HFFc6 (cell line): ENCODE data around the gene NPAS3. TPM values are rescaled to one million over a fixed set of nuclear protein-coding genes. Genes with fewer than 3 reads are reported as not detected.

Experiments
- DNase-seq: peaks from one replicate; pipeline ENCODE4 v3.0.0-alpha.2; 2018
- H3K27ac Mint-ChIP-seq: 2 replicates; pipeline ENCODE4 v1.8.0; 2020; ENCODE audit warnings: mild to moderate bottlenecking, mixed read lengths
- H3K27me3 Mint-ChIP-seq: 2 replicates; pipeline ENCODE4 v1.8.0; 2021; ENCODE audit warnings: mild to moderate bottlenecking, moderate library complexity, mixed read lengths; ENCODE audit not compliant: insufficient read depth
- H3K36me3 Mint-ChIP-seq: 2 replicates; pipeline ENCODE4 v1.8.0; 2021; ENCODE audit warnings: low read depth, mixed read lengths
- H3K4me1 Mint-ChIP-seq: 2 replicates; pipeline ENCODE4 v1.8.0; 2020; ENCODE audit warnings: low read depth, mixed read lengths
- H3K4me3 Mint-ChIP-seq: 2 replicates; pipeline ENCODE4 v1.8.0; 2020; ENCODE audit warnings: mild to moderate bottlenecking, moderate library complexity, mixed read lengths
- H3K9me3 Mint-ChIP-seq: 2 replicates; pipeline ENCODE4 v1.8.0; 2020; ENCODE audit warnings: mild to moderate bottlenecking, mixed read lengths
- CTCF ChIP-seq: fragments of 200-600 bp; sonication (generic); IDR thresholded peaks from 2 replicates; pipeline ENCODE4 v1.5.0; 2021; ENCODE audit warnings: antibody characterized with exemption, mild to moderate bottlenecking
- total RNA-seq, 6 experiments: library from RNA; stranded (reverse); fragmentation: NEBNext Ultra II Directional; extraction: Animal tissue kit (Norgen Biotek cat#: 25700); gene quantifications; 2 replicates in 1 of 6; 3 replicates in 5 of 6; pipeline ENCODE4 v1.2.3, GENCODE V29; 2021

The NPAS3 gene
- total RNA-seq, 6 experiments from 2014 or later, result not detected

GRCh38 chr14:33463731-33464130 is 525.1 kb downstream of the NPAS3 start:
- no peaks in the 10 kb centered on the region for H3K36me3 Mint-ChIP-seq
- no peak for DNase-seq
- no peak for TF ChIP-seq CTCF
- H3K27me3 Mint-ChIP-seq, result peaks cover 6% of the 10 kb centered on the region; the same call in 1 of the 2 replicates
- no peaks in the 10 kb centered on the region; the same call in 1 of the 2 replicates for H3K4me1 Mint-ChIP-seq
- no peak overlapping the region for H3K4me3 Mint-ChIP-seq
- no peaks in the 10 kb centered on the region; the same call in 1 of the 2 replicates for H3K9me3 Mint-ChIP-seq
- no peak overlapping the region for H3K27ac Mint-ChIP-seq

DNA sequence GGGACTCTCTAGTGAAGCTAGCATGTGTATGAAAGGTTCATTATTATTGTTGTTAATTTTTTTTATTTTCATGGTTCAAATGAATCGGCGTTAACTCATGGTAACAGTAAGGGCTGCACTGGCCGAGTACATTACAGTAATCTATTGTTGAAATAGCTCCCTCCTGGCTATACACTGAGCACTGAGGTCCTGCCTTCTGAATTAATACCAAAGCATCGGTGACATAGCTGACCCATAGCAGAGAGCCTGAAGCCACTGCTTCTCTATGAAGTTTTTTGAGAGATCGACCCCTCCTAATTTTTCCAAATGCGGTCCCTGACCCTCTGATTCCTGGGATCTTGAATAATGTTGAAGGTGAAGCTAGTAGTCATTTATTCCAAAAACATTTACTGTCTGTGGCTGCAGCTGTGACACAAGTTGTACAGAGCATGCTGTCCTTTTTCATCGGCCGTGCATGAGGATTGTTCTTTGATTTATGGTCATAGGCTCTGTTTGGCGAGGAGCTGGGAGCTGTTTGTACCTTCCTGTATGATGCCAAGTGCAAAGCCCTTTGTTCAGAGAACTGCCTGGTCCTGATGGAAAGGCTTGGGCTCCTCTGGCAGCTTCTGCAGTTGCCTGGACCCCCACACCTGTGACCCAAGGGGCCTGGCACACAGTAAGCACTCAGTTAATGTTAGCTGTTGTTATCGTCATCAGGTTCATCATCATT is 525.7 kb downstream of the NPAS3 start:
- H3K4me3 Mint-ChIP-seq, result no peak overlapping the region

GRCh38 chr14:33465846-33466700 is 527.4 kb downstream of the NPAS3 start:
- H3K4me3 Mint-ChIP-seq, result no peak overlapping the region
- no peak for TF ChIP-seq CTCF
- no peaks in the 10 kb centered on the region for H3K36me3 Mint-ChIP-seq
- DNase-seq, result no peak
- peaks cover 6% of the 10 kb centered on the region; the same call in 1 of the 2 replicates for H3K27me3 Mint-ChIP-seq
- H3K9me3 Mint-ChIP-seq, result no peaks in the 10 kb centered on the region; the same call in 1 of the 2 replicates
- no peak overlapping the region for H3K27ac Mint-ChIP-seq
- H3K4me1 Mint-ChIP-seq, result no peaks in the 10 kb centered on the region; the same call in 1 of the 2 replicates

More for the DNA sequence above, 525.7 kb downstream of the NPAS3 start:
- Mint-ChIP-seq H3K27ac (no peak overlapping the region), H3K9me3 (no peaks in the 10 kb centered on the region; the same call in 1 of the 2 replicates), H3K4me1 (no peaks in the 10 kb centered on the region; the same call in 1 of the 2 replicates), H3K27me3 (peaks cover 6% of the 10 kb centered on the region; the same call in 1 of the 2 replicates), H3K36me3 (no peaks in the 10 kb centered on the region)
- TF ChIP-seq CTCF, result no peak
- DNase-seq, result no peak

- H3K36me3 Mint-ChIP-seq, result no peaks in the 10 kb centered on the region
Measured at GRCh38 chr14:33467971-33468370, 529.3 kb downstream of the NPAS3 start.

More at GRCh38 chr14:33467971-33468370, 529.3 kb downstream of the NPAS3 start:
- Mint-ChIP-seq H3K27ac (no peak overlapping the region), H3K9me3 (no peaks in the 10 kb centered on the region; the same call in 1 of the 2 replicates), H3K4me1 (no peaks in the 10 kb centered on the region; the same call in 1 of the 2 replicates), H3K27me3 (no peaks in the 10 kb centered on the region; the same call in 1 of the 2 replicates), H3K4me3 (no peak overlapping the region)
- DNase-seq, result no peak
- no peak for TF ChIP-seq CTCF
